Stomach smooth muscle (tissue), 2 donors: ENCODE results near the gene CELF2.

Experiments
- H3K27ac ChIP-seq: one replicate; pipeline ENCODE4 v1.7.0; 2013; ENCODE audit warnings: mild to moderate bottlenecking, low read length, inconsistent platforms
- H3K27me3 ChIP-seq, 2 donors: one replicate each; pipeline ENCODE4 v1.7.0; 2013; ENCODE audit warnings: low read length in 2 of 2; ENCODE audit not compliant: insufficient read depth in 2 of 2, control insufficient read depth in 1 of 2
- H3K36me3 ChIP-seq, 2 donors: one replicate each; pipeline ENCODE4 v1.7.0; 2013; ENCODE audit warnings: low read length in 2 of 2; ENCODE audit not compliant: control insufficient read depth in 2 of 2, insufficient read depth in 2 of 2
- H3K4me1 ChIP-seq: one replicate; pipeline ENCODE4 v1.7.0; 2013; ENCODE audit warnings: low read length; ENCODE audit not compliant: control insufficient read depth, insufficient read depth
- H3K4me3 ChIP-seq, 2 donors: one replicate each; pipeline ENCODE4 v1.7.0; 2013; ENCODE audit warnings: low read length in 2 of 2
- H3K9ac ChIP-seq, 2 donors: one replicate each; pipeline ENCODE4 v1.7.0; 2013; ENCODE audit warnings: low read length in 2 of 2, mild to moderate bottlenecking in 1 of 2
- H3K9me3 ChIP-seq, 2 donors: one replicate each; pipeline ENCODE4 v1.7.0; 2013; ENCODE audit warnings: low read length in 2 of 2; ENCODE audit not compliant: control insufficient read depth in 2 of 2
- donor health status: healthy.
- donor health status: Pancreatic carcinoma.

The CELF2 gene

GRCh38 chr10:11262494-11263345, 245.0 kb downstream of the CELF2 start:
- Histone ChIP-seq H3K27me3 (no peaks in the 10 kb centered on the region), H3K36me3 (peaks cover 19 to 22% of the 10 kb centered on the region in 2 donors), H3K9ac (no peak overlapping the region), H3K4me3 (no peak overlapping the region), H3K27ac (peak overlapping the region; percentile 53), H3K4me1 (peaks cover 14% of the 10 kb centered on the region), H3K9me3 (no peaks in the 10 kb centered on the region)

- Histone ChIP-seq H3K9me3 (no peaks in the 10 kb centered on the region), H3K27me3 (no peaks in the 10 kb centered on the region), H3K4me3 (no peak overlapping the region), H3K4me1 (peaks cover 14% of the 10 kb centered on the region), H3K9ac (no peak overlapping the region), H3K27ac (no peak overlapping the region), H3K36me3 (peaks cover 12 to 13% of the 10 kb centered on the region in 2 donors)
Observed at GRCh38 chr10:11263767-11264166, 246.1 kb downstream of the CELF2 start.

GRCh38 chr10:11264296-11265048, 246.8 kb downstream of the CELF2 start:
- H3K4me3 ChIP-seq: no peak overlapping the region
- H3K9ac ChIP-seq: no peak overlapping the region
- no peaks in the 10 kb centered on the region for H3K27me3 ChIP-seq
- H3K27ac ChIP-seq: no peak overlapping the region
- peaks cover 15% of the 10 kb centered on the region for H3K4me1 ChIP-seq
- H3K36me3 ChIP-seq: peaks cover 8 to 9% of the 10 kb centered on the region in 2 donors
- H3K9me3 ChIP-seq: no peaks in the 10 kb centered on the region

- no peak overlapping the region for H3K27ac ChIP-seq
- H3K9ac ChIP-seq: no peak overlapping the region
- no peaks in the 10 kb centered on the region for H3K9me3 ChIP-seq
- no peaks in the 10 kb centered on the region for H3K27me3 ChIP-seq
- H3K4me3 ChIP-seq: no peak overlapping the region
- H3K4me1 ChIP-seq: peaks cover 25% of the 10 kb centered on the region
- peaks cover 3 to 5% of the 10 kb centered on the region in 2 donors for H3K36me3 ChIP-seq
Observed at GRCh38 chr10:11265484-11265883, 247.8 kb downstream of the CELF2 start.

- no peak overlapping the region for H3K4me3 ChIP-seq
- peaks cover 5 to 6% of the 10 kb centered on the region in 2 donors for H3K36me3 ChIP-seq
- no peak overlapping the region for H3K9ac ChIP-seq
- H3K27me3 ChIP-seq: no peaks in the 10 kb centered on the region
- peaks cover 31% of the 10 kb centered on the region for H3K4me1 ChIP-seq
- H3K27ac ChIP-seq: no peak overlapping the region
- H3K9me3 ChIP-seq: no peaks in the 10 kb centered on the region
Observed at GRCh38 chr10:11266426-11266825, 248.8 kb downstream of the CELF2 start.

GRCh38 chr10:11270135-11270857, 252.6 kb downstream of the CELF2 start:
- peaks cover 20% of the 10 kb centered on the region for H3K4me1 ChIP-seq
- no peak overlapping the region for H3K27ac ChIP-seq
- peaks cover 14 to 17% of the 10 kb centered on the region in 2 donors for H3K36me3 ChIP-seq
- H3K9me3 ChIP-seq: no peaks in the 10 kb centered on the region
- no peaks in the 10 kb centered on the region for H3K27me3 ChIP-seq
- no peak overlapping the region for H3K9ac ChIP-seq
- H3K4me3 ChIP-seq: peak overlapping the region in 1 of 2 donors; percentile 44

- Histone ChIP-seq H3K27ac (no peak overlapping the region), H3K4me1 (peaks cover 20% of the 10 kb centered on the region), H3K27me3 (no peaks in the 10 kb centered on the region), H3K36me3 (peaks cover 16 to 21% of the 10 kb centered on the region in 2 donors), H3K9me3 (no peaks in the 10 kb centered on the region), H3K4me3 (no peak overlapping the region), H3K9ac (no peak overlapping the region)
Observed at GRCh38 chr10:11270858-11271179, 253.1 kb downstream of the CELF2 start.

- no peak overlapping the region for H3K27ac ChIP-seq
- no peaks in the 10 kb centered on the region for H3K27me3 ChIP-seq
- H3K4me3 ChIP-seq: no peak overlapping the region
- H3K9me3 ChIP-seq: no peaks in the 10 kb centered on the region
- H3K36me3 ChIP-seq: peaks cover 13 to 32% of the 10 kb centered on the region in 2 donors
- peaks cover 20% of the 10 kb centered on the region for H3K4me1 ChIP-seq
- H3K9ac ChIP-seq: no peak overlapping the region
Observed at GRCh38 chr10:11272915-11273389, 255.3 kb downstream of the CELF2 start.

- Histone ChIP-seq H3K4me1 (peaks cover 19% of the 10 kb centered on the region), H3K36me3 (peaks cover 20 to 36% of the 10 kb centered on the region in 2 donors), H3K27me3 (no peaks in the 10 kb centered on the region), H3K9ac (no peak overlapping the region), H3K27ac (no peak overlapping the region), H3K4me3 (no peak overlapping the region), H3K9me3 (no peaks in the 10 kb centered on the region)
Observed at GRCh38 chr10:11274452-11274851, 256.8 kb downstream of the CELF2 start.

GRCh38 chr10:11275651-11276050, 258.0 kb downstream of the CELF2 start:
- Histone ChIP-seq H3K4me1 (peaks cover 8% of the 10 kb centered on the region), H3K27ac (no peak overlapping the region), H3K9ac (no peak overlapping the region), H3K27me3 (no peaks in the 10 kb centered on the region), H3K36me3 (peaks cover 20 to 41% of the 10 kb centered on the region in 2 donors), H3K9me3 (no peaks in the 10 kb centered on the region), H3K4me3 (no peak overlapping the region)
